ENCODE data around the gene UTP15. TPM values are rescaled to one million over a fixed set of nuclear protein-coding genes. Genes with fewer than 3 reads are reported as not detected.

The UTP15 gene, protein sequence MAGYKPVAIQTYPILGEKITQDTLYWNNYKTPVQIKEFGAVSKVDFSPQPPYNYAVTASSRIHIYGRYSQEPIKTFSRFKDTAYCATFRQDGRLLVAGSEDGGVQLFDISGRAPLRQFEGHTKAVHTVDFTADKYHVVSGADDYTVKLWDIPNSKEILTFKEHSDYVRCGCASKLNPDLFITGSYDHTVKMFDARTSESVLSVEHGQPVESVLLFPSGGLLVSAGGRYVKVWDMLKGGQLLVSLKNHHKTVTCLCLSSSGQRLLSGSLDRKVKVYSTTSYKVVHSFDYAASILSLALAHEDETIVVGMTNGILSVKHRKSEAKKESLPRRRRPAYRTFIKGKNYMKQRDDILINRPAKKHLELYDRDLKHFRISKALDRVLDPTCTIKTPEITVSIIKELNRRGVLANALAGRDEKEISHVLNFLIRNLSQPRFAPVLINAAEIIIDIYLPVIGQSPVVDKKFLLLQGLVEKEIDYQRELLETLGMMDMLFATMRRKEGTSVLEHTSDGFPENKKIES
- total RNA-seq = 10 to 100 TPM; 20.0 to 21.4 TPM

DNA sequence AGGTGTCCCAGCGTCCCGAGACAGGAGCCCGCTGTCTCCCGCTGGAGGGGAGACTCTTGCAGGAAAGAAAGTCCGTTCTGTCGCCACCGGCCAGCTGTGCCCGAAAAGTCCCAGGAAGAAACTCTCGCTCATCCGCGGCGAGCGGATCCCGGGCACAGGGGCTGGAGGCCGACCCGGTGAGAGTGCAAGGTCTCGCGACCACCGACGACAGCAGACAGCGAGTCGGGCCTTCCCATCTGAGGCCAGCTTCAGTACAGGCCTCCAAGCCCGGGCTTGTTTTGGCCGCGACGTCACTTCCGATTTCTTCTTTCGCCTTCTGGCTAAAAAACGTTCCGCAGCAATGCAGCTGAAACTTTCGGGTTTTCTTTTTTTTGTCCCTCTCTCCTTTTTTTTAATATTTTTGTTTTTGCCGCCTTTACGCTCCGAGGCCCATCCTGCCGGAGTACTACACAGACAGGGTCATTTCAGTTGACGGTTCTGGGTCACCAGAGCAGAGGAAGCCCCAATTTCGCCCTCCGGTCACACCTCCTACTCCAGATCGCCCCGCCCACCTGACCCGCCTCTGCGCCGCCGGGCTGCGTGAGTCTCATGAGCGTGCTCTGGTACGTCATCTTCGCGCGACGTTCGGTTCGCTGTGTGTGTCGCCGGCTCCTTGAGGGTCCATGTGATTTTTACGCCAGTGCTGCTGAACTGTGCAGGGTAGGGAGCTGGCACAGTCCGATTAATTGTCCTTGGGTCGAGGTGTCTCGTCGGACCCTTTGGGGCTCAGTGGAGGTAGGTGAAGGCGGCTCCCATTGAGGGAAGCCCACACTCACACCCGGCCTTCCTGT, at the start of gene UTP15, which contains the start of gene ANKRA2:
TSS of gene UTP15 (plus strand) at position 605 of the 830 bp plus-strand sequence. CDS start 1,602 bp downstream, outside the sequence.
TSS of gene ANKRA2 (minus strand) at position 501 of the 830 bp plus-strand sequence. CDS start 2,758 bp downstream, outside the sequence.

DNA sequence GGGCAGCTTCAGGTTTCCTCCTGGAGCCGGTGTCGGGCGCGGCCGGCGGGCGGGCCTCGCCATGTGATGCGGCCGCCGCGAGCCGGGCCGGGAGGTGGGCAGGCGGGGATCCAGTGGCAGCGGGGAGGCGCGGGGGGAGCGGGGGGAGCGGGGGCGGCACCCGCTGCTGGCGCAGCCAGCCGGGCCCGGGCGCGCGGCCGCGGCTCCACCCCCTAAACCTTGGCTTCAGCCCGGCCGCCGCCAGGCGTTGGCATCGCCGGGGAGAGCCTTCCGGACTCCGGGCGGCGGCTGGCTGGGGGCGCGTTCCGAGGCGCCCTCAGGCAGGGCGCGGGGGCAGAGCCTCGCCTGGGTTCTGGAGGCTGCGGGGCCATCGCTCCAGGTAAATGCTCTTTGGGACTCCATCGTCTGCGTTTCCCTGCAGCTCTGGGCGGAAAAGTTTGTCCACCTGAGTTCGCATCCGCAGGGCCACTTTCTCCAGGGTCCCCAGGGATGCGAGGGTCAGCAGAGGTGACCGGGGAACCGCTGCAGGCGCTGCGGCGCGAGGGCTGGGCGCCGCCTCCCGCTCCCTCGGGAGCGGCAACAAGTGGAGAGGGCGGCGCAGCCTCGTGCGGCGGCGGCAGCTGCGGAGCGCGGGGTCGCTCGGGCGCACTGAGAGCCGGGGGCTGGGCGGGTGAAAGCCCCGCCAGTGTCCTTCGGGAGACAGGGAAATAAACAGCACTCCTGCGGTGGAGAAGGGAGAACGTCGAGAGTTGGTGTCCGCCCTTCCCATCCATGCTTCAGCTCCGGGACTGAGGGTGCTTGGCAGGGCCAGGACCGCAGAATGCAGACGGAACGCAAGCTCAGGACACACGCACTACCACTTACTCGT, 60.6 kb downstream of the UTP15 start, which contains the start of gene ARHGEF28:
TSS of gene ARHGEF28 (plus strand) at position 253 of the 868 bp plus-strand sequence. CDS start 58,656 bp downstream, outside the sequence.

Other genes with a start within 250 kb of the UTP15 start
- gene FOXD1, start 117.0 kb upstream of the UTP15 start, total RNA-seq = not detected
- gene BTF3, start 67.3 kb upstream of the UTP15 start, total RNA-seq = 100 to 1,000 TPM; 989 to 990 TPM
- gene ANKRA2, start 104 bp upstream of the UTP15 start, total RNA-seq = 10 to 100 TPM; 19.2 to 21.0 TPM
- not detected for gene ARHGEF28, start 60.5 kb downstream of the UTP15 start, total RNA-seq